Activated CD4-positive, CD25-positive, alpha-beta regulatory T cell treated with anti-CD3 and anti-CD28 coated beads, Interleukin-2, amount 50 U/mL, for 24 hours (primary cell): Measurements from ENCODE around the gene ATP9B.
"Not testable (repeated sequence)": the region's sequence is repeated elsewhere in the genome, so short reads cannot be mapped to it uniquely, and the experiment has no call there.

Source experiments
- ATAC-seq, 2 donors: fragments of 150-1000 bp; cut with Tn5 transposase; one replicate each; pipeline ENCODE4 v1.10.0; 2021; ENCODE audit warnings: mild to moderate bottlenecking in 1 of 2, moderate library complexity in 1 of 2

The ATP9B gene

GRCh38 chr18:79294235-79294634, 225.0 kb downstream of the ATP9B start:
- ATAC-seq: no peak

- no peak for ATAC-seq
These were observed 230.1 kb downstream of the ATP9B start for GRCh38 chr18:79299272-79299671.

- no peak for ATAC-seq
These were observed 230.5 kb downstream of the ATP9B start for GRCh38 chr18:79299711-79300110.

- ATAC-seq: no peak
These were observed 231.2 kb downstream of the ATP9B start for GRCh38 chr18:79300413-79300812.

- ATAC-seq: no peak
These were observed 232.9 kb downstream of the ATP9B start for GRCh38 chr18:79302120-79302519.

- no peak for ATAC-seq
These were observed 236.7 kb downstream of the ATP9B start for GRCh38 chr18:79305911-79306310.

- no peak for ATAC-seq
These were observed 240.6 kb downstream of the ATP9B start for GRCh38 chr18:79309614-79310358.

GRCh38 chr18:79314838-79315388, 245.7 kb downstream of the ATP9B start:
- no peak for ATAC-seq

- ATAC-seq: no peak
These were observed 246.4 kb downstream of the ATP9B start for GRCh38 chr18:79315596-79315995.

GRCh38 chr18:79317703-79318102, 248.5 kb downstream of the ATP9B start:
- ATAC-seq: no peak

- ATAC-seq: no peak
These were observed 249.0 kb downstream of the ATP9B start for GRCh38 chr18:79318142-79318673.

- ATAC-seq: no peak
These were observed 251.1 kb downstream of the ATP9B start for GRCh38 chr18:79320216-79320850.

- ATAC-seq: no peak
These were observed 252.6 kb downstream of the ATP9B start for GRCh38 chr18:79321625-79322405.

- no peak for ATAC-seq
These were observed 253.2 kb downstream of the ATP9B start for GRCh38 chr18:79322441-79322840.

- ATAC-seq: no peak
These were observed 254.3 kb downstream of the ATP9B start for GRCh38 chr18:79323471-79323870.

- no peak for ATAC-seq
These were observed 257.4 kb downstream of the ATP9B start for GRCh38 chr18:79326413-79327198.

GRCh38 chr18:79327199-79327721, 258.1 kb downstream of the ATP9B start:
- no peak for ATAC-seq

GRCh38 chr18:79327915-79328314, 258.7 kb downstream of the ATP9B start:
- not testable (repeated sequence) for ATAC-seq

- no peak for ATAC-seq
These were observed 259.7 kb downstream of the ATP9B start for GRCh38 chr18:79328887-79329286.

- ATAC-seq: no peak
These were observed 260.6 kb downstream of the ATP9B start for GRCh38 chr18:79329786-79330185.

GRCh38 chr18:79332646-79333045, 263.5 kb downstream of the ATP9B start:
- no peak for ATAC-seq

GRCh38 chr18:79333046-79333445, 263.9 kb downstream of the ATP9B start:
- ATAC-seq: no peak
